Measurements from ENCODE around the gene OR6K2.

GRCh38 chr1:158689875-158690274, 10.6 kb downstream of the OR6K2 start:
- no peak for TF ChIP-seq FOXM1 (IDR thresholded peaks at IDR 0.05; ENCODE audit: borderline replicate concordance, low read depth)
- TF ChIP-seq MAX (IDR thresholded peaks at IDR 0.05) = no peak
- TF ChIP-seq REST (IDR thresholded peaks at IDR 0.05; ENCODE audit: low read depth) = no peak
- no peak for TF ChIP-seq EP300 (IDR thresholded peaks at IDR 0.05; ENCODE audit: borderline replicate concordance)
- TF ChIP-seq RAD21 (IDR thresholded peaks at IDR 0.05; ENCODE audit: low read depth) = no peak
